H1 (cell line): ENCODE results near the gene MACF1. TPM values are rescaled to one million over a fixed set of nuclear protein-coding genes. Genes with fewer than 3 reads are reported as not detected.

Source experiments
- CTCF ChIA-PET: fragments of 300-600 bp; sonication (Branson Sonifier 250); formaldehyde crosslinking; loops from one replicate; lab custom pipeline; 2021; ENCODE audit not compliant: partially characterized antibody; lab: Charles Lee
- POLR2A ChIA-PET: fragments of 300-600 bp; sonication (Branson Sonifier 250); formaldehyde crosslinking; loops from one replicate; lab custom pipeline; 2021; ENCODE audit warnings: inconsistent platforms; ENCODE audit not compliant: partially characterized antibody; lab: Charles Lee
- DNase-seq, 2 experiments: peaks; one replicate each; pipeline versions ENCODE4 v3.0.0 to v3.0.0-alpha.2; 2010 to 2022; ENCODE audit warnings: low spot score in 2 of 2, low read depth in 1 of 2, mixed read lengths in 1 of 2
- FAIRE-seq: peaks from 2 replicates; lab custom pipeline; 2011; peaks lifted over from hg19 to GRCh38; lab: Jason Lieb, UNC
- H2AFZ ChIP-seq: 2 replicates; pipeline ENCODE4 v1.8.1; 2012; ENCODE audit warnings: low read length, inconsistent platforms
- H2AK5ac ChIP-seq: 2 replicates; pipeline ENCODE4 v1.6.1; 2013; ENCODE audit warnings: low read depth, low read length
- H2BK120ac ChIP-seq: replicated peaks from 2 replicates; pipeline ENCODE3; 2013; ENCODE audit warnings: low read depth, low read length, inconsistent platforms
- H2BK12ac ChIP-seq: 2 replicates; pipeline ENCODE4 v1.6.1; 2013; ENCODE audit warnings: low read depth, low read length
- H2BK15ac ChIP-seq: 2 replicates; pipeline ENCODE4 v1.6.1; 2013; ENCODE audit warnings: low read length
- H2BK20ac ChIP-seq: 2 replicates; pipeline ENCODE4 v1.6.1; 2013; ENCODE audit warnings: low read length
- H2BK5ac ChIP-seq: 2 replicates; pipeline ENCODE4 v1.6.1; 2013; ENCODE audit warnings: low read depth, low read length
- H3K14ac ChIP-seq: 2 replicates; pipeline ENCODE4 v1.6.1; 2013; ENCODE audit warnings: inconsistent platforms; ENCODE audit not compliant: insufficient read length
- H3K18ac ChIP-seq: 2 replicates; pipeline ENCODE4 v1.6.1; 2013; ENCODE audit warnings: low read length; ENCODE audit errors: extremely low read depth
- H3K23ac ChIP-seq: 2 replicates; pipeline ENCODE4 v1.6.1; 2013; ENCODE audit warnings: inconsistent platforms; ENCODE audit not compliant: insufficient read length
- H3K23me2 ChIP-seq: 2 replicates; pipeline ENCODE4 v1.6.1; 2013; ENCODE audit warnings: low read depth, low read length
- H3K27ac ChIP-seq: 2 replicates; pipeline ENCODE4 v1.6.1; 2011; ENCODE audit warnings: low read depth, low read length, inconsistent platforms
- H3K27me3 ChIP-seq, 4 experiments: replicated peaks in 1 of 4; 1 replicate in 1 of 4; 2 replicates in 3 of 4; pipeline versions ENCODE4 v1.6.1 to v1.8.1; 2011 to 2013; ENCODE audit warnings: low read length in 3 of 4, mild to moderate bottlenecking in 3 of 4, inconsistent platforms in 2 of 4, mixed read lengths in 2 of 4, moderate library complexity in 1 of 4; ENCODE audit not compliant: control insufficient read depth in 3 of 4, insufficient read depth in 3 of 4; ENCODE audit errors: extremely low read depth in 1 of 4
- H3K36me3 ChIP-seq, 4 experiments: 2 replicates each; pipeline versions ENCODE4 v1.6.1 to v1.8.1; 2011 to 2013; ENCODE audit warnings: mild to moderate bottlenecking in 4 of 4, low read length in 3 of 4, moderate library complexity in 2 of 4, control low read depth in 1 of 4, inconsistent platforms in 1 of 4; ENCODE audit not compliant: insufficient read depth in 4 of 4, control insufficient read depth in 2 of 4
- H3K4ac ChIP-seq: replicated peaks from 2 replicates; pipeline ENCODE3; 2013; ENCODE audit warnings: low read length, low read depth, mixed read lengths, inconsistent platforms; ENCODE audit not compliant: insufficient read length
- H3K4me1 ChIP-seq, 4 experiments: replicated peaks in 1 of 4; 1 replicate in 1 of 4; 2 replicates in 3 of 4; pipeline versions ENCODE4 v1.6.1 to v1.8.1; 2011 to 2013; ENCODE audit warnings: low read length in 3 of 4, inconsistent platforms in 2 of 4, mixed read lengths in 1 of 4; ENCODE audit not compliant: insufficient read depth in 4 of 4, control insufficient read depth in 3 of 4
- H3K4me2 ChIP-seq, 2 experiments: 2 replicates each; pipeline versions ENCODE4 v1.6.1 to v1.8.1; 2011 to 2013; ENCODE audit warnings: low read depth in 2 of 2, low read length in 2 of 2, control low read depth in 1 of 2, inconsistent platforms in 1 of 2, mild to moderate bottlenecking in 1 of 2; ENCODE audit not compliant: insufficient read depth in 1 of 2
- H3K4me3 ChIP-seq, 4 experiments: fragments of 200-600, 300-600 bp in 1 of 4; sonication (generic), shearing (Covaris generic), sonication (Bioruptor Twin) in 1 of 4; 2 replicates each; pipeline versions ENCODE4 v1.5.1 to v1.8.1; 2011 to 2016; ENCODE audit warnings: low read length in 4 of 4, low read depth in 3 of 4, control low read depth in 2 of 4, inconsistent platforms in 2 of 4, mild to moderate bottlenecking in 2 of 4, mixed read lengths in 1 of 4, moderate library complexity in 1 of 4; ENCODE audit not compliant: insufficient read depth in 2 of 4; ENCODE audit errors: extremely low read depth in 1 of 4
- H3K56ac ChIP-seq: replicated peaks from 2 replicates; pipeline ENCODE3; 2013; ENCODE audit warnings: low read depth, mild to moderate bottlenecking, mixed read lengths, low read length, inconsistent platforms; ENCODE audit not compliant: insufficient read length
- H3K79me1 ChIP-seq: 2 replicates; pipeline ENCODE4 v1.6.1; 2013; ENCODE audit warnings: low read depth, low read length, control low read depth
- H3K79me2 ChIP-seq, 2 experiments: 2 replicates each; pipeline versions ENCODE4 v1.6.1 to v1.8.1; 2012 to 2013; ENCODE audit warnings: low read length in 2 of 2, mild to moderate bottlenecking in 2 of 2, inconsistent platforms in 1 of 2; ENCODE audit not compliant: insufficient read depth in 2 of 2, control insufficient read depth in 1 of 2
- H3K9ac ChIP-seq, 4 experiments: replicated peaks in 1 of 4; 1 replicate in 1 of 4; 2 replicates in 3 of 4; pipeline versions ENCODE4 v1.6.1 to v1.8.1; 2011 to 2013; ENCODE audit warnings: low read depth in 3 of 4, low read length in 3 of 4, control low read depth in 2 of 4, mild to moderate bottlenecking in 2 of 4, moderate library complexity in 2 of 4, inconsistent platforms in 1 of 4; ENCODE audit errors: extremely low read depth in 1 of 4
- H3K9me3 ChIP-seq, 2 experiments: 2 replicates each; pipeline versions ENCODE4 v1.6.1 to v1.8.1; 2012 to 2013; ENCODE audit warnings: mild to moderate bottlenecking in 2 of 2, moderate library complexity in 2 of 2, control low read depth in 1 of 2, inconsistent platforms in 1 of 2, low read depth in 1 of 2, low read length in 1 of 2, mixed read lengths in 1 of 2; ENCODE audit not compliant: insufficient read depth in 2 of 2
- H4K20me1 ChIP-seq, 2 experiments: replicated peaks in 1 of 2; 2 replicates each; pipeline versions ENCODE3 to v1.8.1; 2011 to 2013; ENCODE audit warnings: inconsistent platforms in 2 of 2, low read length in 2 of 2, mild to moderate bottlenecking in 1 of 2; ENCODE audit not compliant: insufficient read depth in 2 of 2, control insufficient read depth in 1 of 2
- H4K5ac ChIP-seq: 2 replicates; pipeline ENCODE4 v1.6.1; 2013; ENCODE audit warnings: low read length, low read depth, mixed read lengths, inconsistent platforms; ENCODE audit not compliant: insufficient read length
- H4K8ac ChIP-seq: 2 replicates; pipeline ENCODE4 v1.8.0; 2013; ENCODE audit warnings: mild to moderate bottlenecking, moderate library complexity, low read length, inconsistent platforms; ENCODE audit not compliant: insufficient read depth; ENCODE audit errors: extremely low read depth
- H4K91ac ChIP-seq: replicated peaks from 2 replicates; pipeline ENCODE3; 2013; ENCODE audit warnings: low read length, mixed read lengths, inconsistent platforms; ENCODE audit not compliant: insufficient read length
- ATF2 ChIP-seq: IDR thresholded peaks from 2 replicates; pipeline ENCODE4 v1.6.1; 2012; ENCODE audit warnings: low read length, inconsistent platforms
- EP300 ChIP-seq, 2 experiments: IDR thresholded peaks; 1 replicate in 1 of 2; 2 replicates in 1 of 2; pipeline ENCODE4 v1.6.1; 2011 to 2012; ENCODE audit warnings: low read depth in 2 of 2, low read length in 2 of 2, mild to moderate bottlenecking in 2 of 2, borderline replicate concordance in 1 of 2, inconsistent platforms in 1 of 2, moderate library complexity in 1 of 2
- FOSL1 ChIP-seq: IDR thresholded peaks from 2 replicates; pipeline ENCODE4 v1.6.1; 2011; ENCODE audit warnings: mild to moderate bottlenecking, low read depth, low read length, moderate library complexity; ENCODE audit not compliant: insufficient read depth
- JUND ChIP-seq: IDR thresholded peaks from 2 replicates; pipeline ENCODE4 v1.6.1; 2011; ENCODE audit warnings: mild to moderate bottlenecking, improper control_type of control experiment, low read length
- KDM4A ChIP-seq: IDR thresholded peaks from one replicate; pipeline ENCODE4 v1.7.1; 2012; ENCODE audit warnings: low read depth, mild to moderate bottlenecking, moderate library complexity, low read length, inconsistent platforms; ENCODE audit not compliant: severe bottlenecking
- MAX ChIP-seq: IDR thresholded peaks from 2 replicates; pipeline ENCODE4 v1.6.1; 2012; ENCODE audit warnings: inconsistent platforms
- SIX5 ChIP-seq: IDR thresholded peaks from 2 replicates; pipeline ENCODE4 v1.6.1; 2011; ENCODE audit warnings: mild to moderate bottlenecking, low read depth, low read length
- SRF ChIP-seq: IDR thresholded peaks from 2 replicates; pipeline ENCODE4 v1.6.1; 2011; ENCODE audit warnings: mild to moderate bottlenecking, low read depth, low read length, moderate library complexity
- TAF1 ChIP-seq: IDR thresholded peaks from 2 replicates; pipeline ENCODE4 v1.6.1; 2011; ENCODE audit warnings: mild to moderate bottlenecking, low read depth, low read length
- WGBS, 2 experiments: shearing (Covaris generic) in 1 of 2; methylation state at CpG; one replicate each; pipeline versions ENCODE4 v1.1.6 to v1.1.7; 2013 to 2015; ENCODE audit warnings: low lambda C conversion rate in 2 of 2, mixed read lengths in 2 of 2, inconsistent platforms in 1 of 2, low coverage in 1 of 2, missing lambda C conversion rate in 1 of 2; ENCODE audit not compliant: insufficient replicate concordance in 2 of 2, insufficient coverage in 1 of 2, insufficient read length in 1 of 2; ENCODE audit errors: extremely low coverage in 1 of 2, missing lambda C conversion rate in 1 of 2; 5-methylcytosine and 5-hydroxymethylcytosine counted together
- polyA plus RNA-seq, 7 experiments: library from polyadenylated mRNA; depleted of rRNA in 3 of 7; stranded (reverse) in 5 of 7; unstranded in 2 of 7; fragments of >200 nt in 5 of 7; fragments of 200-250 nt in 2 of 7; gene quantifications; 1 replicate in 5 of 7; 2 replicates in 1 of 7; 4 replicates in 1 of 7; pipeline versions ENCODE4 v1.2.1 to v1.2.3, GENCODE V29; 2011 to 2013; ENCODE audit warnings: missing spikeins in 2 of 7, mixed read lengths in 2 of 7
- total RNA-seq: library from RNA; stranded (reverse); fragmentation: NEBNext Ultra II Directional; extraction: Animal tissue kit (Norgen Biotek cat#: 25700); gene quantifications from 2 replicates; pipeline ENCODE4 v1.2.1, GENCODE V29; 2021
- TF ChIP-seq, protein P1 (sequence below): IDR thresholded peaks from 2 replicates; pipeline ENCODE4 v1.6.1; 2012; ENCODE audit warnings: inconsistent platforms

MACF1 gene
- total and polyA plus RNA-seq, 2 of the 8 experiments (the other 6 are each of a cell fraction or from before 2014, with no cell fraction given) = 59.8 to 285 TPM

DNA sequence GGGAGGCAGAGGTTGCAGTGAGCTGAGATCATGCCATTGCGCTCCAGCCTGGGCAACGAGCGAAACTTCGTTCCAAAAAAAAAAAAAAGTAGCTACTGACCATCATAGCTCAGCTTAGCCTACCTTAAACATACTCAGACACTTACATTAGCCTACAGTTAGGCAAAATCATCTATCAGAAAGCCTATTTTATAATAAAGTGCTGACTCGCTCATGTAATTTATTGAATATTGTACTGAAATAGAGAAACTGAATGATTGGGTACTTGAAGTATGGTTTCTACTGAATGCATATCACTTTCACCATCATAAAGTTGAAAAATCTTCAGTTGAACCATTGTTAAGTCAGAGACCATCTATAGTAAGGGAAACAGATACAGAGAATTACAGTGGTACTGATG, 193.0 kb downstream of the MACF1 start:
- Histone ChIP-seq H3K18ac (no peak overlapping the region), H4K20me1 (no peaks in the 10 kb centered on the region), H3K23ac (no peak overlapping the region), H2BK5ac (no peak overlapping the region), H3K4me3 (no peak overlapping the region), H3K9ac (no peak overlapping the region), H3K14ac (no peak overlapping the region), H2BK15ac (no peak overlapping the region), H3K4me2 (no peak overlapping the region), H2BK120ac (no peak overlapping the region), H2BK12ac (no peak overlapping the region), H3K9me3 (no peaks in the 10 kb centered on the region), H2BK20ac (no peak overlapping the region), H2AK5ac (no peak overlapping the region), H3K23me2 (no peaks in the 10 kb centered on the region), H4K91ac (no peak overlapping the region), H3K4ac (no peak overlapping the region), H3K4me1 (peaks cover 0 to 9% (median 2%) of the 10 kb centered on the region in 4 experiments; a peak in 5 of 7 replicates), H4K8ac (no peak overlapping the region), H3K79me1 (peaks cover 7% of the 10 kb centered on the region; the same call in 1 of the 2 replicates), H2AFZ (no peak overlapping the region), H3K27ac (no peak overlapping the region), H4K5ac (no peak overlapping the region), H3K79me2 (peaks cover 0 to 39% of the 10 kb centered on the region in 2 experiments; a peak in 2 of 4 replicates), H3K56ac (no peak overlapping the region), H3K36me3 (no peaks in the 10 kb centered on the region), H3K27me3 (no peaks in the 10 kb centered on the region)
- CTCF ChIA-PET = interaction anchor here (1.8 to 4.0 kb wide), 3 partner anchors 9 to 13 kb away, joined by 6 to 36 read pairs (median 9); no protein-coding TSS in a partner anchor
- FAIRE-seq (no peak), DNase-seq (no peak)
- 88% methylated on average over 4 of the region's 5 CpGs; no CpG with 5 or more reads in 1 of the 2 experiments for WGBS, 2 experiments
- POLR2A ChIA-PET = interaction anchor here (2.0 to 2.1 kb wide), 2 partner anchors 11 to 13 kb away, joined by 7 to 9 read pairs; no protein-coding TSS in a partner anchor
- TF ChIP-seq JUND = no peak
- no peak for TF ChIP-seq SIX5
- no peak for TF ChIP-seq ATF2
- TF ChIP-seq TAF1 = no peak
- TF ChIP-seq, protein P1, sequence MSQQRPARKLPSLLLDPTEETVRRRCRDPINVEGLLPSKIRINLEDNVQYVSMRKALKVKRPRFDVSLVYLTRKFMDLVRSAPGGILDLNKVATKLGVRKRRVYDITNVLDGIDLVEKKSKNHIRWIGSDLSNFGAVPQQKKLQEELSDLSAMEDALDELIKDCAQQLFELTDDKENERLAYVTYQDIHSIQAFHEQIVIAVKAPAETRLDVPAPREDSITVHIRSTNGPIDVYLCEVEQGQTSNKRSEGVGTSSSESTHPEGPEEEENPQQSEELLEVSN = no peak
- no peak for TF ChIP-seq MAX
- TF ChIP-seq FOSL1 = no peak
- no peak for TF ChIP-seq SRF
- TF ChIP-seq EP300 (IDR thresholded peaks at IDR 0.05; ENCODE audit: borderline replicate concordance in 1 of 2, low read depth in 2 of 2, low read length in 2 of 2) = no peak
- TF ChIP-seq KDM4A = no peak
